Stimulated activated CD4-positive, alpha-beta T cell treated with anti-CD3 and anti-CD28 coated beads, Interleukin-2, amount 100 ng/mL, for 24 hours (primary cell): Measurements from ENCODE around the gene TULP1.
A peak's percentile ranks its signal among the peaks of the same experiment; 100 is the strongest.

Experiments
- DNase-seq, 2 donors: peaks; one replicate each; pipeline ENCODE4 v3.0.0-alpha.2; 2020

Gene TULP1

DNA sequence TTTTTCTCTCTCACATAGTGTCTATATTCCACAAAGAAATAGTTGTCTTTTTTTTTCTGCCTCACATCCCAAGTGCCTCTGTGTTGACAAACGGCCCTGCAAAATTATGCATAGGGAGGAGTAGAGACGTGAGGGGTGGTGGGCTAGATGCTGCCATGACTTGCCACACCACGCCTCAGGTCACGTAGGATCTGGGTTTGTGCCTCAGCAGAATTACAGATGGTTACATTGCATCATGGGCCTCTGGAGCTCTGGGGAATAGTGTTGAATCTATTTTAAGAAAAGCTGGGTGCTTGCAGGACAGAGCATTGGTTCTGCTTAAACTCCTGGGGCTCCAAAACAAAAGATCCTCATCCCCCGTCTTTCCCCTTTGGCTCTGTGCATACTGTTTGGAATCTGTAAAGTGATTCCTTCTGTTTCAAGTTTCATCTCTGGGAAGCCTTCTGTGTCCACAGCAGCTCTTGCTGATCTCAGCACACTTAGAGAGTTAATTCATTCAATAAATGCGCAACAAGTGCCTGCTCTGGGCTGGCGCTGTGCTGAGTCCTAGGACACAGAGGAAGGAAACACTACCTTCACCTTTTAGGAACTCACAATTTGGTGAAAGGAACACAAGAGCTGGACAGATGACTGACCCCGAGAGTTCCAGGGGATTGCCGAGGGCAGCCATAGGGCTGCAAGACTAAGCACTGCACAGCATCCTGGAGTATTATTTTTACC is 58.1 kb downstream of the TULP1 start:
- no peak for DNase-seq

- no peak for DNase-seq
Measured at GRCh38 chr6:35453236-35453635, 59.5 kb downstream of the TULP1 start.

GRCh38 chr6:35452183-35453090 is 60.3 kb downstream of the TULP1 start, which contains the start of gene FANCE:
Gene FANCE (plus strand): TSS chr6:35452338. CDS start chr6:35452546, 208 bp downstream.
- peak; percentile 93 to 99 for DNase-seq

- no peak for DNase-seq
Measured at GRCh38 chr6:35451354-35452182, 61.1 kb downstream of the TULP1 start.

DNA sequence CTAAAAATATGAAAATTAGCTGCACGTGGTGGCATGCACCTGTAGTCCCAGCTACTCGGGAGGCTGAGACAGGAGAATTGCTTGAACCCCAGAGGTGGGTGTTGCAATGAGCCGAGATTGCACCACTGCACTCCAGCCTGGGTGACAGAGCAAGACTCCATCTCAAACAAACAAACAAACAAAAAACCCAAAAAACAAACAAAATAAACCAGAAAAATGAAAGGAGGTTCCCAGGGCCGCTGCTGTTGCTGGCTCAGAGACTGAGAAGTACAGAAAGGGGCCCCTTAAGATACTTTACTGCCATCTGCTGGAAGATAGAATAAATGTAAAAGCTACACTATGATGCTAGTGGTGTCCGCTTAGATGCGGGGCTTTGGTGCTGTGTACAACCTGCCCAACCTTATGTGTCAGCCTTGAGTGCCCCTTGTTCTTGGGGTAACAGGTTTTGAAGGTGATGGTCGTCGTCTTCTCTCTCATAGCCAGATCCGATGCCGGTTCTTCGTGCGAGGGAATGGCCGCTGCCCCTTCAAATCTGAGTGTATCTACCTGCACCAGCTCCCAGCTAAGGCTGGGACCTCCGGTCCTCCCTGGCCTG is 63.3 kb downstream of the TULP1 start:
- peak; percentile 26 to 39 for DNase-seq

- no peak for DNase-seq
Measured at GRCh38 chr6:35448191-35448590, 64.5 kb downstream of the TULP1 start.
